ENCODE data around the gene PAX7. TPM values are rescaled to one million over a fixed set of nuclear protein-coding genes. Genes with fewer than 3 reads are reported as not detected.

PAX7 gene
- total and polyA plus RNA-seq, 7 donors: 1.7 to 11.7 (median 3.3) TPM

DNA sequence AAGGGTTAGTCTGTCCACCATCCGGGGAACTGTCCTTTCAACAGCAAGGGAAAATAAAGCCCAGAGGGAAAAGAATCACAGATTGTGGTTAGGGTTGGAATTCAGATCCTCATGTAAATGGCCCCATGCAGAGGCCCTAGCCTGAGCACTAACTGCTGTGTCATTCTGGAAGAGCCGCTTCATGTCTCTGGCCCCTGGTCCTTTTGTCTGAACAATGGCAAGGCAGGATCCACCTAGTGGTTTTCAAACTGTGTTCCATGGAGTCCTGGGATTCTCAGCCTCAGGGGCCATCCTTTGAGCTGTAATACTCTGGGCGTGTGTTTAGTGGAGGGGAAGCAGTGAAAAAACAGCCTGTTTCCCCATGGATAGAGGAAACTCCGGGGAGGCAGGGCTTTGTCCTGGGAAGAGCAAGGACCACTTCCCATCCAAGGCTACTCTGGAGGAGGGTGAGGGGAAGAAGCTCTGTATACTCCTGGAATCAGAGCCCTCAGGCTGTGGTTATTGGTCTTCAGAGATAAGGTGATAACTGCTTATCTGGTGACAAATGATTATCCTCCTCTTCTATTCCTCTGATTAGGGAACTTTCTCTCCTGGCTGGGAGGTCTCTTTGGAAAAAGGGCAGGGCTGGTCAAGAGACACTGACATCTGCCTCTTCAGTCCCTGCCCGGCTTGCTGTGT, 19.2 kb downstream of the PAX7 start:
- Histone ChIP-seq H3K36me3 (ENCODE audit: insufficient read depth in 1 of 2, low read depth in 1 of 2) (no peaks in the 10 kb centered on the region), H3K27me3 (ENCODE audit: insufficient read depth in 3 of 3, low read length in 2 of 3) (peaks cover 0 to 76% (median 11%) of the 10 kb centered on the region in 3 donors), H3K27ac (no peak overlapping the region), H3K9me3 (no peaks in the 10 kb centered on the region), H3K4me1 (no peaks in the 10 kb centered on the region), H3K4me3 (no peak overlapping the region)
- ATAC-seq (no peak), DNase-seq (no peak)
- intact Hi-C loops (cut with DNase I): no loop called here
- no peak for TF ChIP-seq CTCF (IDR thresholded peaks at IDR 0.05)
- WGBS, 3 donors: 63 to 69% (median 66%) methylated on average over 5 of the region's 5 CpGs

DNA sequence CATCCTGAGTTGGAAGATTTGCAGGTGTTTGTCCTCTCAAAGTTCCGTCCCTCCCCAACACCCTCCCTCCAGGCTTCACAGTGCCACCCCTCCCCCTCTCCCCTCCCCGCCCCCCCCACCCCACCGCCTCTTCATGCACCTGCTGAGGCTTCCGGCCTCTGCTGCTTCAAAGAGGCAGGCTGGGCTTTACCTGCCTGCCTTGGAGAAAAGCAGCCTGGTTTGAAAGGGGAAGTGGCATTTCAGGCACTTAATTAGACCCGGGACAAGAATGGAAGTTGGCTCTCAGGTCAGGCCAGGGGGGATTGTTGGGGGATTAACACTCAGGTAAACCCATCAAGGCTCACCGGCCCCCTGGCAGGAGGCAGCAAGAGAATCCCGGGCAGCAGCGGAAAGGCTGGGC, 21.1 kb downstream of the PAX7 start:
- no peak for ATAC-seq
- intact Hi-C loops (cut with DNase I): no loop called here
- H3K36me3 ChIP-seq (ENCODE audit: insufficient read depth in 1 of 2, low read depth in 1 of 2): no peaks in the 10 kb centered on the region
- H3K27me3 ChIP-seq (ENCODE audit: insufficient read depth in 3 of 3, low read length in 2 of 3): peaks cover 0 to 62% (median 2%) of the 10 kb centered on the region in 3 donors
- WGBS, 3 donors: 33 to 46% (median 43%) methylated on average over 6 to 8 of the region's 8 CpGs
- TF ChIP-seq CTCF (IDR thresholded peaks at IDR 0.05): no peak
- no peak overlapping the region for H3K27ac ChIP-seq
- H3K9me3 ChIP-seq: no peaks in the 10 kb centered on the region
- no peak overlapping the region for H3K4me3 ChIP-seq
- H3K4me1 ChIP-seq: no peaks in the 10 kb centered on the region
- no peak for DNase-seq

GRCh38 chr1:18652791-18653190, 22.1 kb downstream of the PAX7 start:
- Histone ChIP-seq H3K36me3 (ENCODE audit: insufficient read depth in 1 of 2, low read depth in 1 of 2) (no peaks in the 10 kb centered on the region), H3K4me1 (no peaks in the 10 kb centered on the region), H3K27ac (no peak overlapping the region), H3K27me3 (ENCODE audit: insufficient read depth in 3 of 3, low read length in 2 of 3) (peaks cover 0 to 60% (median 0%) of the 10 kb centered on the region in 3 donors), H3K9me3 (no peaks in the 10 kb centered on the region), H3K4me3 (no peak overlapping the region)
- 17 to 28% (median 27%) methylated on average over 1 of the region's 1 CpG for WGBS, 3 donors
- DNase-seq: no peak
- ATAC-seq: no peak
- intact Hi-C loops (cut with DNase I): no loop called here
- TF ChIP-seq CTCF (IDR thresholded peaks at IDR 0.05): no peak

DNA sequence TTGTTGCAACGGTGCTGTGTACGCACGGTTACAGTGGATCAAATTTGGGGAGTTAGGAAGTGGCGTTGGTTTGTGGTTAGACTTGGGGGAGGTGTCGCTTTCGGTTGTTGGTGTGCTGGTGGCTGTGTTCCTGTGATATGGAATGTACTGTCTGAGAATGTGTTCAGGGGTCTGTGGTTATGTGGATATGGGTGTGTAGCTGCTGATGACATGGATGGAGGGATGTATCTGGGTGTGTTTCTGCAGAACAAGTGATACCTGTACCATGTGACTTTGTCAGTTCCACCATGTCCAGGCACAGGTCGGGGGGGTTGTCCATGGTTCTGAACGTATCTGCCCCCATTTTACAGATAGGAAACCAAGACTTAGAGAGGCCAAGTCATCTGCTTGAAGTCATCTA, 22.7 kb downstream of the PAX7 start:
- intact Hi-C loops (cut with DNase I): no loop called here
- Histone ChIP-seq H3K27ac (no peak overlapping the region), H3K4me3 (no peak overlapping the region), H3K9me3 (no peaks in the 10 kb centered on the region), H3K27me3 (ENCODE audit: insufficient read depth in 3 of 3, low read length in 2 of 3) (peaks cover 0 to 54% (median 0%) of the 10 kb centered on the region in 3 donors), H3K4me1 (no peaks in the 10 kb centered on the region), H3K36me3 (ENCODE audit: insufficient read depth in 1 of 2, low read depth in 1 of 2) (no peaks in the 10 kb centered on the region)
- TF ChIP-seq CTCF (IDR thresholded peaks at IDR 0.05): no peak
- WGBS, 3 donors: 56 to 61% (median 57%) methylated on average over 8 of the region's 8 CpGs
- no peak for ATAC-seq
- no peak for DNase-seq

- peaks cover 0 to 49% (median 0%) of the 10 kb centered on the region in 3 donors for H3K27me3 ChIP-seq (ENCODE audit: insufficient read depth in 3 of 3, low read length in 2 of 3)
Measured at GRCh38 chr1:18653916-18654315, 23.3 kb downstream of the PAX7 start.

More at GRCh38 chr1:18653916-18654315, 23.3 kb downstream of the PAX7 start:
- DNase-seq: no peak
- ATAC-seq: no peak
- no peak overlapping the region for H3K27ac ChIP-seq
- no peak for TF ChIP-seq CTCF (IDR thresholded peaks at IDR 0.05)
- 26 to 34% (median 34%) methylated on average over 13 of the region's 13 CpGs for WGBS, 3 donors
- no peaks in the 10 kb centered on the region for H3K36me3 ChIP-seq (ENCODE audit: insufficient read depth in 1 of 2, low read depth in 1 of 2)
- intact Hi-C loops (cut with DNase I): no loop called here
- H3K9me3 ChIP-seq: no peaks in the 10 kb centered on the region
- H3K4me1 ChIP-seq: no peaks in the 10 kb centered on the region
- H3K4me3 ChIP-seq: no peak overlapping the region

Measured in psoas muscle (tissue), 8 donors.